ENCODE measurements around the gene MEIS3.

GRCh38 chr19:47418692-47419029 is 666 bp downstream of the MEIS3 start:
- TF ChIP-seq EZH2 (IDR thresholded peaks at IDR 0.05; ENCODE audit: low read length, unreplicated experiment) (no peak), CTCF (conservative IDR thresholded peaks at IDR 0.05; ENCODE audit: low read depth, low read length) (no peak)

Measured in PC-3 (cell line).